GM19328 (cell line): ENCODE data around the gene MICAL3.
"Not testable (repeated sequence)": the region's sequence is repeated elsewhere in the genome, so short reads cannot be mapped to it uniquely, and the experiment has no call there.

Experiments
- ATAC-seq: cut with Tn5 transposase; IDR thresholded peaks from one replicate; pipeline ENCODE4 v1.9.1; 2021; ENCODE audit warnings: mild to moderate bottlenecking, moderate library complexity; ENCODE audit not compliant: unreplicated experiment

The MICAL3 gene

DNA sequence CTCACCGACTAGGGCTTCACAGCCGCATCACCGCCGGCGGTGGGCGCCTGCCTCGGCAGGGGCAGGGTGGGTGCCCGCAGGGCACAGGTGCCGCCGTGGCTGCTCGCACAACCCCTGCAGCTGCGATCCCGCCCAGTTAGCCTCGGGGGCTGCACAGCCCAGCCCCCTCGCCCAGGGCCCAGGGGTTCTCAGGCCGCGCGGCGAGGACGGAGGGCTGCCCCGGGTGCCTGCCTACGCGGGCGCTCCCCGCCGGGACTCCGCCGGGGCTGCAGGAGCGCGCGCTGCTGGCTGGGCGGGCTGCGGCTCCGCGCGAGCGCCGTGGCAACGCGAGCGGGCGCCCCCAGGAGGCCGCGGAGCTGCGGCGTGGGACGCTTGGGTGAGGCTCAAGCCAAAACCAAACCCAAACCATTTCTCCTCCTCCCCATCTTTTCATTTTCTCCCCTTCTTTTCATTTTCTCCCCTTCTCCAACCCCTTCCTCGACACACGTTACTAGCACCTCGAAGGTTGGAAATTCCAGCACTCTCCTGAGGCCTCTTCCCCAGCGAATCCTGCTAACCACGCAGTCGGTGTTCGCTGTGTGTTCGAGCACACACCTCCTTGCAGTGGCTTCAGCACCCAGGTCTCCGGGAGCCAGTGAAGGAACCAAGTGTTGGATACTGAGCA is at the start of gene MICAL3:
MICAL3 (minus strand) TSS at position 286 of the 664 bp plus-strand sequence. CDS start 117,749 bp downstream, outside the sequence.
- no peak for ATAC-seq

DNA sequence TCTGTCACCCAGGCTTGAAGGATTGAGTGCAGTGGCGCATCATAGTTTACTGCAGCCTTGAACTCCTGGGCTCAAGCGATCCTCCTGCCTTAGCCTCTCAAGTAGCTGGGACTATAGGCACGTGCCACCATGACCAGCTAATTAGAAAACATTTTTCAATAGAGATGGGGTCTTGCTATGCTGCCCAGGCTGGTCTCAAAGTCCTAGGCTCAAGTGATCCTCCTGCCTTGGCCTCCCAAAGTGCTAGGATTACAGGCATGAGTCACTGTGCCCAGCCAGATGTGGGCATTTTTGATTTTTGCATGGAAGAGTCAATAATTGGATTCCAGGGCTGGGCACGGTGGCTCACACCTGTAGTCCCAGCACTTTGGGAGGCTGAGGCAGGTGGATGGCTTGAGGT is 49.6 kb upstream of the MICAL3 start:
- not testable (repeated sequence) for ATAC-seq

GRCh38 chr22:18073467-18073866 is 49.1 kb upstream of the MICAL3 start:
- ATAC-seq: no peak

- no peak for ATAC-seq
Measured at GRCh38 chr22:18071968-18072310, 47.6 kb upstream of the MICAL3 start.

DNA sequence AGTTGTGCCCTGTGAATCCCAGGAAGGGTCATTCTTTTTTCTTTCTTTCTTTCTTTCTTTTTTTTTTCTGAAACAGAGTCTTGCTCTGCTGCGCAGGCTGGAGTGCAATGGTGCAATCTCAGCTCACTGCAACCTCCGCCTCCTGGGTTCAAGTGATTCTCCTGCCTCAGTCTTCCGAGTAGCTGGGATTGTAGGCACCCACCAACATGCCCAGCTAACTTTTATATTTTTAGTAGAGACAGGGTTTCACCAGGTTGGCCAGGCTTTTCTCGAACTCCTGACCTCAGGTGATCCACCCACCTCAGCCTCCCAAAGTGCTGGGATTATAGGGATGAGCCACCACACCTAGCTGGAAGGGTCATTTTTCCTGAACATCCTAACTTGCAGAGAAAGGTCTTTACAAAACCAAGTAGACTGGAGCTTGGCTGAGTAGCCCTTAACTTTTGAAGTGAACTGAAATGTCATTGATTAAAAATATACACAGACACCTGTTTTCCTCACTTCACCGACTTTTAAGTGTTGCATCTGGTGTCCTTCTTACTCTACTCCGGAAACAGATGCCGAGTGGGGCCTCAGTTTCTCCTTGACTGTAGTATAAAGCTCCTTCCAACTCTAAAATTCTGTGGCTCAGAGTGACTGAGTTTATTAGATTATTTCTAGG is 47.1 kb upstream of the MICAL3 start:
- not testable (repeated sequence) for ATAC-seq

GRCh38 chr22:18070556-18071306 is 46.4 kb upstream of the MICAL3 start:
- ATAC-seq: no peak

- ATAC-seq: no peak
Measured at GRCh38 chr22:18070041-18070440, 45.7 kb upstream of the MICAL3 start.

DNA sequence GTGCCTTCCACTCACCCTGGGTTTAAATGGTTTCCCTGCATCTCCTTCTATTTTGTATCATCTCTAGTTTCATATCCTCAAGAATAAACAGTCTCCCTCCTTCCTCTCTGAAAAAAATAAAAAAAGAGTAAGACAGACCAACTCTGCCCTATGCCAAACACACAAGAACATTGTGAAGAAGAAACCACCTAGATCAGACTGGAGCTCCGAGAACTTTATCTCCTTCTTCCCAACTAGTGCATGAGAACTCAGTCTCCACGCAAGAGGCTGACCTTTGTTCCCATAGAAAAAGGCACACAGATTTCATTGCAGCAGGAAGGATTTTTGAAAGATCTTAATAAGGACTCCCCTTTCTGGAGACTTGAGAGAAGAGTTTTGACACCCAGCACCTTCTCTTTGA is 44.7 kb upstream of the MICAL3 start:
- no peak for ATAC-seq

DNA sequence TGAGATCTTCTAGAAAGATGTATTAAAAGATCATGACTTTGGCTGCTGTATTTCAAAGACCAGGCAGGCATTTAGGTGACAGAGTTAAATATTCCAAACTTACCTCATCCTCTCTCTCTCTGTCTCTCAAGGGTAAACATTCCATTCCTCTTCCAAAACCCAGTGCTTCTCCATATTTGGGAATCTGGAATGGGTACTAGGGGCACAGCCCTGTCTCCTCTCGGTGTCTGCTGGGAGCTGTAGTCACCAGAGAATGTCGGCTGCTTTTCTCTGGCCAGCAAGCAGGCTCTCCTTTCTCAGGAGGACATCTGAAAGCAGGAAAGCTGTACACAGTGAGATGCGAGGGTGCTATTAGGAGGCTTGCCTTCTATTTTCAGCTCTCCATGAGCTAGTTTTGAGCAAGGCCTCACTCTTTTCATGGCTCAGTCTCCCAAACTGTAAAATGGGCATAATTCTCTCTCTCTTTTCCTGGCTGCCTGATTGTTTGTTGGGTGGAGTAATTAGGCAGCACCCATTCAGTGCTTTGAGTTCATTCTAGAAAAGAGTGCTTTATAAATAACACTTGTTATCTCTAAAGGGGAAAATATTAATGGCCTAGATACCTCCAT is 44.1 kb upstream of the MICAL3 start:
- no peak for ATAC-seq

GRCh38 chr22:18067548-18068341 is 43.4 kb upstream of the MICAL3 start:
- ATAC-seq: no peak

GRCh38 chr22:18067121-18067520 is 42.8 kb upstream of the MICAL3 start:
- ATAC-seq: no peak

DNA sequence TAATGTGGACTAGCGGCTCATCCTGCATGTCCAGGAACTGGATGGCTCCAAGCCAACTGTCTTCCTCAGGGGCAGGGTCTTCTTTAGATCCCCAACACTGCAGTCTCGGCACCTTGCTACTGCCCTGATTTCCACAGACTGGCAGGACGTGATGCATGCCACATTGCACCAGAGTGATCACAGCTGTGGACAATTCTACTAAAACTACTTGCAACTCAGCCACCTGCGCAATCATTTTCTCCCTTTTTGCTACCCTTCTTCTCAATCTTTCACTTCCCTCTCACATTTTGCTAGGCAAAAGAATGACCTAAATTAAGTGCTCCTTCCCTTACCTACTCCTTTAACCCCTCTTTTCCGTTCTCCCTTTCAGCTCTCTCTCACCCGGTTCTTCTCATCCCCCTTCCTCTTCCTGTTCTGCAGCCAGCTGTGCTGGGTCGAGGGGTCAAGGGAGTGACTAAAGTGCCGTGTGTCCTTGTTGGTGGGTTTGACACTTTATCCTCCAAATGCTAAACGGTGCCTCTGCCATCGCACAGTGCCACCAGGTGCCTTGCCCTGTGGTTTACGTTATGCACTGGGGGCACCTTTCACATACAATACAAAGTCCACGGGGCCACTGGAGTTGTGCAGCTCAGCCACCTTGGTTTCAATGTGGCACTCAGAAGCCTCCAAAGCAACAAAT is 42.0 kb upstream of the MICAL3 start:
- no peak for ATAC-seq

DNA sequence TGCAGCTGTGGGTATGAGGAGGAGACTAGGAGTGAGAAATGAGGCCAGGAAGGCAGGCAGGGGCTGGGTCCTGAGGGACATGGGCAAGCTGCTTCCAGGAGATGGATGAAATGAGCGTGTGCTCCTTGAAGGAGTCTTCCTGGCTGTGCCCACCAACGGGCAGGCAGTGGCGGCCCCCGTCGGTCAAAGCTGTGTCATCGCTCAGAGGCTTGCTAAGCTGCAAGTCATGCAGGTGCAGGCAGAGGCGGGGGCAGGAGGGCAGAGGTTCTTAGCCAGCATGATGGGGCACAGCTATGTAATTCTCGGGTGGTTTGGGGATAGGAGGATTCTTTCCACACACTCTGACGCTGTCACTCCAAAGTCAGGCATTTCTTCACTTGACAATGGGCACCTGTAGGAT is 40.9 kb upstream of the MICAL3 start:
- no peak for ATAC-seq

DNA sequence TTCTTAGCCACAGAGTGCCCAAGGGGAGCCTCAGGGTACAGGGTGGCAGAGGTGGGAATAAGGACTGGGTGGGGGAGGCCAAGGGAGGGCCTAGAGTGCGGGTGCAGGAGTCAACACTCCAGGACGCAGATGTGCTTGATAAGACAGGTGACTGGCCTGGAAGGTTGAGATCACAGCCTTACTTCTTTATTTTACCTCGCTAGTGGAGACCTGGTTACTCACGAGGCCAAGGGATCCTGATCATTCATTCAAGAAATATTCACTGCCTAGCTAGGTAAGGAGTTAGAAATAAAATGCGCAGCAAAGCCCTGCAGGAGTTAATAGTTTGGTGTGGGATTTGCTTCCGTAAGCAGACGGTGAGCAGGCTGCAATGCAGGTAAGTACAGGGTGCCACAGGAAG is 40.3 kb upstream of the MICAL3 start:
- no peak for ATAC-seq

GRCh38 chr22:18063715-18064114 is 39.4 kb upstream of the MICAL3 start:
- ATAC-seq: not testable (repeated sequence)

GRCh38 chr22:18063306-18063705 is 38.9 kb upstream of the MICAL3 start:
- ATAC-seq: no peak

DNA sequence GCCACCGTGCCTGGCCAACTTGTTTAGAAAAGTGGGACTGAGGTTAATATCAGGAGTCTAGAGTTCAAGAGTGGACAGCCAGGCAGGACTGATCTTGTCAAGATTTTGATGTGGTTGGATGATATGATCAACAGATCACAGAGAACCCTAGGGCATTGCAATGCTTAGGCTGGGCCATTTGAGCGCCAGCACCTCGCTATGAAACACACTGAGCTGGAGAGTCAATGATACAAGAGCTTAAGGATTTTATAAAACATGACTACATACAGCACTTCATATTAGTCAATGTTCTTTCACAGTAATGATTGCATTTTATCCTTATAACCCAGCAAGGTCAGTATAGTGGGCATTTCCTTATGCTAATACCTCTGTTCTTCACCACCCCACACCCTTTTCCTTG is 38.1 kb upstream of the MICAL3 start:
- ATAC-seq: no peak

- ATAC-seq: no peak
Measured at GRCh38 chr22:18060646-18061620, 36.6 kb upstream of the MICAL3 start.

GRCh38 chr22:18059991-18060390 is 35.6 kb upstream of the MICAL3 start:
- ATAC-seq: no peak
